ENCODE data around the gene INPP4A.
A peak's percentile ranks its signal among the peaks of the same experiment; 100 is the strongest.

INPP4A gene

DNA sequence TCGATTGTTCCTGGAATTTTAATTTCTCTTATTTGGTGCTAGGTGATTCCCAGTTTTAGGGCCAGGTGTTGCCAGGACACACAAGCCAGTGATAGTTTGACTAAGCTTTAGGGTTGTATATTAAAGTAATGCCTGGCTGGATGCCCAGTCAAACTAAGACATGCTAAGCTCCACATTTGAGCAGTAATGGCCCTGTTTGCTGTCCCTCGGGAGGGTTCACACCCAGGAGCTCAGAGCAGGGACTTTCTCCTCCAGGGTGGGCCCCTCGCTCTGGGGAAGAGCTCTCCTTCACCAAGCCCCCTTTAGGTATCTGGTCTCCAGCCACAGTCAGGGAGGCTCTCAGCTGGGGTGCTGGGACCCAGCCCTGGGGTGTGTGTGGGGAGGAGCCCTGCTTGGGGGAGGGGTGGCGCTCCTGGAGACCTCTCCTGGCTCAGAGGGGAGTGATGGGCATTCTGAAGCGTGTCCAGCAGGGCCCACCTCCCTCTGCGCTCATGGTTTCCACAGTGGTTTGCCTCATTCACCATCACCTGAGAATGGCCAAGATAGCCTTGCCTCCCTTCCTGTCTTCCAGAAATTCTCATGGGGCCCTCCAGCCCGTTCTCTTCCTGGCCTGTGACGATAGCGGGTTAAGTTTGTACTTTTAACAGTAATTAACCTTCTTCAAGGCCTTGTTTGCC lies 31.7 kb downstream of the INPP4A start:
- DNase-seq (ENCODE audit: low spot score) = peak; percentile 68
- in situ Hi-C loops (cut with MboI; ENCODE audit: low sequenced_read_pairs, unreplicated experiment) = no loop called here
- TF ChIP-seq, protein P1, sequence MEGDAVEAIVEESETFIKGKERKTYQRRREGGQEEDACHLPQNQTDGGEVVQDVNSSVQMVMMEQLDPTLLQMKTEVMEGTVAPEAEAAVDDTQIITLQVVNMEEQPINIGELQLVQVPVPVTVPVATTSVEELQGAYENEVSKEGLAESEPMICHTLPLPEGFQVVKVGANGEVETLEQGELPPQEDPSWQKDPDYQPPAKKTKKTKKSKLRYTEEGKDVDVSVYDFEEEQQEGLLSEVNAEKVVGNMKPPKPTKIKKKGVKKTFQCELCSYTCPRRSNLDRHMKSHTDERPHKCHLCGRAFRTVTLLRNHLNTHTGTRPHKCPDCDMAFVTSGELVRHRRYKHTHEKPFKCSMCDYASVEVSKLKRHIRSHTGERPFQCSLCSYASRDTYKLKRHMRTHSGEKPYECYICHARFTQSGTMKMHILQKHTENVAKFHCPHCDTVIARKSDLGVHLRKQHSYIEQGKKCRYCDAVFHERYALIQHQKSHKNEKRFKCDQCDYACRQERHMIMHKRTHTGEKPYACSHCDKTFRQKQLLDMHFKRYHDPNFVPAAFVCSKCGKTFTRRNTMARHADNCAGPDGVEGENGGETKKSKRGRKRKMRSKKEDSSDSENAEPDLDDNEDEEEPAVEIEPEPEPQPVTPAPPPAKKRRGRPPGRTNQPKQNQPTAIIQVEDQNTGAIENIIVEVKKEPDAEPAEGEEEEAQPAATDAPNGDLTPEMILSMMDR (IDR thresholded peaks at IDR 0.05; ENCODE audit: borderline replicate concordance, control extremely low read depth, extremely low read depth, insufficient read depth, missing control alignments) = no peak

DNA sequence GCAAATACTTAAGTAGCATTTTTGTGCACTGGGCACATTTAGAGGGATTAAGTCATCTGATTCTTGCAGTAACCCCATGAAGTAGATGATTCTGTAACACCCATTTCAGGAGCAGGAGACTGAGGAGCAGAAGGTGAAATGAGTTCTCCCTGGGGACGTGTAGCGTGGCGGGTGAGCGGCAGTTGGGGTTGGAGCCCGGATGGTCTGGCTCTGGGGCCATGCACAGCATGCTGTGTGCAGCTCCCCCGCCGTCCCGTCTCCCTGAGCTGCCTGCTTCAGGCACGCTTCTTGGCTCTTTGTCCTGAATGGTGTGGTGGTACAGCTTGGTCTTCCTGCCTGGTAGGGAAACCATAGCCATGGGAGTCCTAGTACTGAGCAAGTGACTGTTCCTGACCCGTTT lies 32.4 kb downstream of the INPP4A start:
- no peak for DNase-seq (ENCODE audit: low spot score)
- in situ Hi-C loops (cut with MboI; ENCODE audit: low sequenced_read_pairs, unreplicated experiment) = no loop called here
- TF ChIP-seq, protein P1 (IDR thresholded peaks at IDR 0.05; ENCODE audit: borderline replicate concordance, control extremely low read depth, extremely low read depth, insufficient read depth, missing control alignments) = no peak

DNA sequence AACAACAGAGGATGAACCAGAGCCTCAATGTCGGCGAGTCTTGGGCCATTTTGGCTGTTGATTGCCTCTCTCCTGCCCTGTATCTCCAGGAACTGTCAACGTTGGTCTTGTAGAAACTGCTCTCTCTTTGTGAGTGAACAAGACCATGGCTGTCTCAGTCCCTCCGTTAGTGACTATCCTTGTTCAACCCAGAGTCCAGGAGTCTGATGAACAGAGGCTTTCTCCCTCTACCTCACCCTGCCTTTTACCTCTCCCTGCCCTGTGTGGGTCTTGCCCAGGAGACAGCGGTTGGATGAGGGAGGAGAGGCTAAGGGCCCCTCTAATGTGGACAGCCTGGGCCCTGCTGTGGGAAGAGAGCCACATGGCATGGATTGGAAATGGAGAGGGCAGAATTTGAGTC lies 32.8 kb downstream of the INPP4A start:
- TF ChIP-seq, protein P1 (IDR thresholded peaks at IDR 0.05; ENCODE audit: borderline replicate concordance, control extremely low read depth, extremely low read depth, insufficient read depth, missing control alignments) = no peak
- no peak for DNase-seq (ENCODE audit: low spot score)
- in situ Hi-C loops (cut with MboI; ENCODE audit: low sequenced_read_pairs, unreplicated experiment) = no loop called here

DNA sequence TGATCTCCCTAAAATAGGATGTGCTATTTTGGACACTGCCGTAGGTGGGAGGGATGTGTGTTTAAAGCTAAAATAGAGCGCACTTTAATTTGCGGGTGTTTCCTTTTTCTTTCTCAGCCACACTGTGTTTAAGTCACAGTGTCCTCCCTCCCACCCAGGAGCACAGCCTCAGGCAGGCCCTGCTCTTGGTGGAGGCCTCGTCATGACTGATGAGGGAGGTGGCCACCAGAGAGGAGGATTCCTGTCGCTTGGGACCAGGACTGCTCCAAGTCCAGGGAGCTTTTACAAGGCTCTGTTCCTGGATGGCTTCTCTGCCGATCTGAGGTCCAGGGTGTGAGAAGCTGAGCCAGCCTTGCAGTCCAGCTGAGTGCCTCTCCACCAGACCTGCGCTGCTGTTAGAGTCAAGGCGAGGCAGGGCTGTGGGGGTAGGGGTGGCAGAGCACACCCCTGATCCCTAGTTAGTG lies 33.5 kb downstream of the INPP4A start:
- TF ChIP-seq, protein P1 (IDR thresholded peaks at IDR 0.05; ENCODE audit: borderline replicate concordance, control extremely low read depth, extremely low read depth, insufficient read depth, missing control alignments) = no peak
- in situ Hi-C loops (cut with MboI; ENCODE audit: low sequenced_read_pairs, unreplicated experiment) = no loop called here
- DNase-seq (ENCODE audit: low spot score) = no peak

DNA sequence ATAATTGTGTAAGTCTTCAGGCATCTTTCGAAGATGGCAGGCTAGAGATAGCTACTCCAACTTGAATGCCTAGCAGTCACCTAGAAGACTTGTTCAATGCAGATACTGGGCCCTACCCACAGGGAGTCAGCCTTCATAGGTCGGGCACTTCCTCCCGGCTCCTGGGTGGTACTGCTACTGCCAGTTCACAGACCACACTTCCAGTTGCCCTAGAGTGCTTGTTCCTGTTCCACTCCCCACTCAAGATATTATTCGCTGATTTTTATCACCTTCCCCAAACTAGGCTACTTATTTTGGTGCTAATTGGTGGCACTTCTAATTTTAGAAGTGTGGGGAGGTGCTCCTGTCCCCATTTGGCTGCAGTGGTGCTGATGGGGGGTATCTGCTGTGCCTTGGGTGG lies 34.2 kb downstream of the INPP4A start:
- in situ Hi-C loops (cut with MboI; ENCODE audit: low sequenced_read_pairs, unreplicated experiment) = no loop called here
- TF ChIP-seq, protein P1 (IDR thresholded peaks at IDR 0.05; ENCODE audit: borderline replicate concordance, control extremely low read depth, extremely low read depth, insufficient read depth, missing control alignments) = no peak

DNA sequence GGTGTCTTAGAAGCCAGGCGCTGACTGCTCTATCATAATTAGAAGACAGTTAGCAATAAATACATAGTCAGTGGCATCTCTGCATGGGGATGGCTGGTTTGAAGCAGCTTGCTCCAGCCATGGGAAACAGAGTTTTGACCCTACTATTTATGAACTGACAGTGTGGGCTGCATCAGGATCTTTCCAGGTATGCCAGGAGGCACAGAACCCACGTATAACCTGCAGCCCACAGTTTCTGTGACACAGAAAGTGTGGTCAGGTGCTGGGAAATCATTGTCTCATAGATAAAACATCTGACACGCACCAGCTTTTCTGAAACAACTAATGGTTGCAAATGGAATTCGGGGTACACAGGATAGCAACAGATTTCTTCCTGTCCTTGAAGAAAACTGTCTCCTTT lies 34.7 kb downstream of the INPP4A start:
- in situ Hi-C loops (cut with MboI; ENCODE audit: low sequenced_read_pairs, unreplicated experiment) = no loop called here
- TF ChIP-seq, protein P1 (IDR thresholded peaks at IDR 0.05; ENCODE audit: borderline replicate concordance, control extremely low read depth, extremely low read depth, insufficient read depth, missing control alignments) = no peak
- DNase-seq (ENCODE audit: low spot score) = no peak

More for the DNA sequence above, 34.2 kb downstream of the INPP4A start:
- DNase-seq (ENCODE audit: low spot score) = no peak
